MM.1S (cell line): Measurements from ENCODE around the gene YWHAH.

Experiments used
- DNase-seq: peaks from one replicate; pipeline ENCODE4 v3.0.0-alpha.2; 2015
- H2AFZ ChIP-seq: fragments of 300-600 bp; sonication (generic); 2 replicates; pipeline ENCODE4 v1.6.0; 2016; ENCODE audit warnings: antibody characterized with exemption, low read length
- H3F3A ChIP-seq: fragments of 300-600 bp; sonication (generic); 2 replicates; pipeline ENCODE4 v1.6.1; 2016; ENCODE audit warnings: mild to moderate bottlenecking, antibody characterized with exemption, low read length, moderate library complexity, mixed read lengths; ENCODE audit not compliant: insufficient read depth
- H3K27ac ChIP-seq: fragments of 300-600 bp; sonication (generic); 2 replicates; pipeline ENCODE4 v1.5.1; 2016; ENCODE audit warnings: mild to moderate bottlenecking, low read length
- H3K27me3 ChIP-seq: fragments of 300-600 bp; sonication (generic); replicated peaks from 2 replicates; pipeline ENCODE4 v1.6.0; 2016; ENCODE audit warnings: low read length; ENCODE audit not compliant: insufficient read depth
- H3K36me3 ChIP-seq: fragments of 300-600 bp; sonication (generic); replicated peaks from 2 replicates; pipeline ENCODE4 v1.6.1; 2016; ENCODE audit warnings: mild to moderate bottlenecking, low read length, mixed read lengths; ENCODE audit not compliant: insufficient read depth
- H3K4me1 ChIP-seq: fragments of 300-600 bp; sonication (generic); 2 replicates; pipeline ENCODE4 v1.6.1; 2016; ENCODE audit warnings: low read length, mixed read lengths
- H3K4me2 ChIP-seq: fragments of 300-600 bp; sonication (generic); 2 replicates; pipeline ENCODE4 v1.6.0; 2016; ENCODE audit warnings: low read depth, low read length
- H3K4me3 ChIP-seq: fragments of 300-600 bp; sonication (generic); 2 replicates; pipeline ENCODE4 v1.5.1; 2016; ENCODE audit warnings: low read length, mixed read lengths
- H3K79me2 ChIP-seq: fragments of 300-600 bp; sonication (generic); 2 replicates; pipeline ENCODE4 v1.6.1; 2016; ENCODE audit warnings: mixed run types, low read length, mixed read lengths
- H3K9ac ChIP-seq: fragments of 300-600 bp; sonication (generic); 2 replicates; pipeline ENCODE4 v1.6.1; 2016; ENCODE audit warnings: low read length, mixed read lengths
- H3K9me2 ChIP-seq: fragments of 300-600 bp; sonication (generic); replicated peaks from 2 replicates; pipeline ENCODE4 v1.6.1; 2016; ENCODE audit warnings: mild to moderate bottlenecking, low read length, mixed read lengths; ENCODE audit not compliant: insufficient read depth
- H3K9me3 ChIP-seq: fragments of 300-600 bp; sonication (generic); replicated peaks from 2 replicates; pipeline ENCODE4 v1.6.1; 2016; ENCODE audit warnings: mild to moderate bottlenecking, low read length, mixed read lengths; ENCODE audit not compliant: insufficient read depth
- H4K20me1 ChIP-seq: fragments of 300-600 bp; sonication (generic); 2 replicates; pipeline ENCODE4 v1.6.1; 2016; ENCODE audit warnings: mild to moderate bottlenecking, low read length, moderate library complexity, mixed read lengths; ENCODE audit not compliant: insufficient read depth
- CTCF ChIP-seq: fragments of 300-600 bp; sonication (generic); IDR thresholded peaks from 2 replicates; pipeline ENCODE4 v1.5.1; 2016; ENCODE audit warnings: antibody characterized with exemption, low read length, mixed read lengths
- EZH2 ChIP-seq: fragments of 300-600 bp; sonication (generic); optimal IDR thresholded peaks from 2 replicates; pipeline ENCODE3; 2017; ENCODE audit warnings: low read depth, mild to moderate bottlenecking, antibody characterized with exemption, low read length, mixed read lengths
- EZH2phosphoT487 ChIP-seq: fragments of 300-600 bp; sonication (generic); IDR thresholded peaks from 2 replicates; pipeline ENCODE4 v1.6.1; 2018; ENCODE audit warnings: antibody characterized with exemption, low read length

The YWHAH gene

GRCh38 chr22:31954535-31955523, 10.5 kb downstream of the YWHAH start:
- no peaks in the 10 kb centered on the region for H3K9me2 ChIP-seq
- no peaks in the 10 kb centered on the region for H3K4me1 ChIP-seq
- H3K9me3 ChIP-seq = no peaks in the 10 kb centered on the region
- H3K4me3 ChIP-seq = no peak overlapping the region
- TF ChIP-seq EZH2 = no peak
- TF ChIP-seq EZH2phosphoT487 = no peak
- no peak for TF ChIP-seq CTCF
- peaks cover 4% of the 10 kb centered on the region; the same call in 1 of the 2 replicates for H3F3A ChIP-seq
- peaks cover 6% of the 10 kb centered on the region for H3K36me3 ChIP-seq
- no peak for DNase-seq
- H3K79me2 ChIP-seq = peaks cover 71% of the 10 kb centered on the region
- H2AFZ ChIP-seq = no peak overlapping the region
- no peak overlapping the region for H3K27ac ChIP-seq
- no peak overlapping the region for H3K9ac ChIP-seq
- peaks cover 46% of the 10 kb centered on the region for H4K20me1 ChIP-seq
- no peaks in the 10 kb centered on the region for H3K27me3 ChIP-seq
- H3K4me2 ChIP-seq = no peak overlapping the region

- DNase-seq = no peak
- peaks cover 56% of the 10 kb centered on the region for H3K79me2 ChIP-seq
- H3K36me3 ChIP-seq = peaks cover 6% of the 10 kb centered on the region
- no peaks in the 10 kb centered on the region for H3K9me3 ChIP-seq
- H3K27ac ChIP-seq = no peak overlapping the region
- no peaks in the 10 kb centered on the region for H3K4me1 ChIP-seq
- H4K20me1 ChIP-seq = peaks cover 44% of the 10 kb centered on the region
- TF ChIP-seq EZH2phosphoT487 (no peak), EZH2 (no peak), CTCF (no peak)
- no peak overlapping the region for H3K4me2 ChIP-seq
- H3K4me3 ChIP-seq = no peak overlapping the region
- no peak overlapping the region for H3K9ac ChIP-seq
- peaks cover 4% of the 10 kb centered on the region; the same call in 1 of the 2 replicates for H3F3A ChIP-seq
- H3K27me3 ChIP-seq = no peaks in the 10 kb centered on the region
- no peak overlapping the region for H2AFZ ChIP-seq
- no peaks in the 10 kb centered on the region for H3K9me2 ChIP-seq
These were observed 12.0 kb downstream of the YWHAH start for GRCh38 chr22:31956360-31956759.

GRCh38 chr22:31957970-31958594, 13.7 kb downstream of the YWHAH start:
- Histone ChIP-seq H3K27ac (no peak overlapping the region), H3K9me2 (no peaks in the 10 kb centered on the region), H3K79me2 (peaks cover 38% of the 10 kb centered on the region), H3K9ac (no peak overlapping the region), H3K27me3 (no peaks in the 10 kb centered on the region), H3K36me3 (peaks cover 6% of the 10 kb centered on the region), H3K9me3 (no peaks in the 10 kb centered on the region), H3F3A (peaks cover 4% of the 10 kb centered on the region; the same call in 1 of the 2 replicates), H3K4me2 (no peak overlapping the region), H3K4me3 (no peak overlapping the region), H2AFZ (no peak overlapping the region), H3K4me1 (no peaks in the 10 kb centered on the region), H4K20me1 (peaks cover 31% of the 10 kb centered on the region)
- no peak for TF ChIP-seq EZH2
- TF ChIP-seq CTCF = no peak
- no peak for TF ChIP-seq EZH2phosphoT487
- DNase-seq = no peak
